Panc1 (cell line): Measurements from ENCODE around the gene ARF4. TPM values are rescaled to one million over a fixed set of nuclear protein-coding genes. Genes with fewer than 3 reads are reported as not detected.

Experiments used
- ATAC-seq: fragments of 200-7000 bp; cut with Tn5 transposase; 2 replicates; pipeline ENCODE4 v1.9.1; 2020; ENCODE audit warnings: mild to moderate bottlenecking, moderate library complexity
- BruUV-seq: library from RNA; stranded (reverse); fragments of 400-500 nt; replicated peaks from 2 replicates; lab custom pipeline; 2021; lab: Mats Ljungman, UMichigan
- CTCF ChIA-PET: fragments of 300-600 bp; sonication (Branson Sonifier 250); formaldehyde crosslinking; loops from one replicate; lab custom pipeline; 2022; ENCODE audit warnings: antibody characterized with exemption; lab: Charles Lee
- POLR2A ChIA-PET: fragments of 300-600 bp; sonication (Branson Sonifier 250); formaldehyde crosslinking; loops from one replicate; lab custom pipeline; 2022; ENCODE audit warnings: antibody characterized with exemption; lab: Charles Lee
- DNase-seq: peaks from one replicate; pipeline ENCODE4 v3.0.0-alpha.2; 2010; ENCODE audit warnings: low read depth, low spot score
- H3K27ac ChIP-seq: 2 replicates; pipeline ENCODE4 v1.5.1; 2011; ENCODE audit warnings: mild to moderate bottlenecking, low read length, inconsistent platforms
- H3K27me3 ChIP-seq: fragments of 200-500 bp; sonication (Bioruptor generic); 2 replicates; pipeline ENCODE4 v1.6.0; 2014; ENCODE audit warnings: low read length, inconsistent platforms; ENCODE audit not compliant: control insufficient read depth, insufficient read depth
- H3K36me3 ChIP-seq: fragments of 200-500 bp; sonication (Bioruptor generic); 2 replicates; pipeline ENCODE4 v1.5.1; 2014; ENCODE audit warnings: inconsistent platforms, mild to moderate bottlenecking, low read length, moderate library complexity; ENCODE audit not compliant: control insufficient read depth, insufficient read depth
- H3K4me1 ChIP-seq: 2 replicates; pipeline ENCODE4 v1.5.1; 2011; ENCODE audit warnings: inconsistent platforms, mild to moderate bottlenecking, low read length, moderate library complexity; ENCODE audit not compliant: control insufficient read depth, insufficient read depth
- H3K4me3 ChIP-seq, 2 experiments: 2 replicates each; pipeline ENCODE4 v1.5.1; 2011 to 2012; ENCODE audit warnings: low read depth in 2 of 2, low read length in 2 of 2, mild to moderate bottlenecking in 2 of 2, inconsistent platforms in 1 of 2, moderate library complexity in 1 of 2
- H3K9me3 ChIP-seq: fragments of 200-500 bp; sonication (Bioruptor generic); 2 replicates; pipeline ENCODE4 v1.5.1; 2014; ENCODE audit warnings: low read depth, mild to moderate bottlenecking, inconsistent platforms, low read length, moderate library complexity; ENCODE audit not compliant: control insufficient read depth, insufficient read depth
- CTCF ChIP-seq: fragments of 450-650 bp; IDR thresholded peaks from 2 replicates; pipeline ENCODE4 v1.5.1; 2017; ENCODE audit warnings: mild to moderate bottlenecking
- POLR2AphosphoS5 ChIP-seq: IDR thresholded peaks from 2 replicates; pipeline ENCODE4 v1.6.1; 2012; ENCODE audit warnings: mild to moderate bottlenecking, low read depth, low read length, moderate library complexity
- REST ChIP-seq, 2 experiments: IDR thresholded peaks; 2 replicates each; pipeline ENCODE4 v1.6.1; 2011 to 2012; ENCODE audit warnings: low read depth in 2 of 2, control low read depth in 1 of 2, low read length in 1 of 2, mild to moderate bottlenecking in 1 of 2, moderate library complexity in 1 of 2; ENCODE audit not compliant: insufficient read depth in 1 of 2
- SIN3A ChIP-seq: IDR thresholded peaks from 2 replicates; pipeline ENCODE4 v1.6.1; 2012; ENCODE audit warnings: low read depth, mild to moderate bottlenecking, low read length, moderate library complexity, borderline replicate concordance; ENCODE audit not compliant: insufficient read depth
- TCF7L2 ChIP-seq: IDR thresholded peaks from 2 replicates; pipeline ENCODE4 v1.6.1; 2011; ENCODE audit warnings: mild to moderate bottlenecking, low read depth, low read length, inconsistent platforms
- in situ Hi-C: cut with HindIII; loops from 2 replicates; pipeline ENCODE4 v1.10.0; 2016; ENCODE audit warnings: low sequenced_read_pairs, low pct_unique_long_range_greater_than_20kb
- intact Hi-C: fragments of 100-400 bp; cut with micrococcal nuclease; formaldehyde crosslinking; loops from one replicate; pipeline ENCODE4 v1.10.0; 2022; ENCODE audit not compliant: unreplicated experiment
- total RNA-seq: library from RNA; stranded (reverse); gene quantifications from one replicate; pipeline ENCODE4 v1.2.1, GENCODE V29; 2021; ENCODE audit not compliant: unreplicated experiment

The ARF4 gene
- total RNA-seq, 1 experiment from 2014 or later, result 126 TPM

- ATAC-seq, result no peak
- H3K27me3 ChIP-seq, result no peaks in the 10 kb centered on the region
- ChIA-PET POLR2A (no interaction called here), CTCF (no interaction called here)
- H3K4me3 ChIP-seq, result no peak overlapping the region
- no peaks in the 10 kb centered on the region for H3K4me1 ChIP-seq
- no peak for DNase-seq
- no TSS peak for BruUV-seq
- intact Hi-C loops (no loop called here), in situ Hi-C loops (no loop called here)
- TF ChIP-seq TCF7L2 (no peak), CTCF (no peak), REST (IDR thresholded peaks at IDR 0.05; ENCODE audit: insufficient read depth in 1 of 2, low read depth in 2 of 2, low read length in 1 of 2) (no peak), POLR2AphosphoS5 (no peak), SIN3A (no peak)
- 0 out of 2 replicates have a peak, but pooled peaks cover 3% of the 10 kb centered on the region for H3K36me3 ChIP-seq
- no peaks in the 10 kb centered on the region for H3K9me3 ChIP-seq
- no peak overlapping the region for H3K27ac ChIP-seq
Measured at GRCh38 chr3:57622362-57622761, 25.2 kb upstream of the ARF4 start.

DNA sequence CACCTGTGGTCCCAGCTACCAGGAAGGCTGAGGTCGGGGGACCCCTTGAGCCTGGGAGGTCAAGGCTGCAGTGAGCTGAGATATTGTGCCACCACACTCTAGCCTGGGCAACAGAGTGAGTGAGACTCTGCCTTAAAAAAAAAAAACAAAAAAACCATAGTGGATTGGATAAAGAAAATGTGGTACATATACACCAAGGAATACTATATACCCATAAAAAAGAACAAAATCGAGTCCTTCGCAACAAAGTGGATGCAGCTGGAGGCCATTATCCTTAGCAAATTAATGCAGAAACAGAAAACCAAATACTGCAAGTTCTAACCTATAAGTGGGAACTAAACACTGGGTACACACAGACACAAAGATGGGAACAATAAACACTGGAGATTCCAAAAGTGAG, 20.6 kb upstream of the ARF4 start:
- no peak for ATAC-seq
- POLR2A ChIA-PET, result no interaction called here
- CTCF ChIA-PET, result no interaction called here

More for the DNA sequence above, 20.6 kb upstream of the ARF4 start:
- BruUV-seq, result no TSS peak
- no peaks in the 10 kb centered on the region for H3K9me3 ChIP-seq
- H3K4me3 ChIP-seq, result no peak overlapping the region
- no peak overlapping the region for H3K27ac ChIP-seq
- no peaks in the 10 kb centered on the region for H3K36me3 ChIP-seq
- intact Hi-C loops, result no loop called here
- H3K27me3 ChIP-seq, result no peaks in the 10 kb centered on the region
- in situ Hi-C loops, result no loop called here
- no peak for TF ChIP-seq REST (IDR thresholded peaks at IDR 0.05; ENCODE audit: insufficient read depth in 1 of 2, low read depth in 2 of 2, low read length in 1 of 2)
- TF ChIP-seq TCF7L2, result no peak
- TF ChIP-seq SIN3A, result no peak
- TF ChIP-seq CTCF, result no peak
- no peak for TF ChIP-seq POLR2AphosphoS5
- no peaks in the 10 kb centered on the region for H3K4me1 ChIP-seq
- DNase-seq, result no peak
